HL-60 (cell line): ENCODE results near the gene PCNA.

ENCODE experiments used
- DNase-seq, 2 experiments: peaks; one replicate each; pipeline ENCODE4 v3.0.0-alpha.2; 2010 to 2020; ENCODE audit warnings: low read depth in 1 of 2, low spot score in 1 of 2
- H3K27ac ChIP-seq: fragments of 250-450 bp; sonication (Bioruptor Pico); replicated peaks from 2 replicates; pipeline ENCODE4 v1.5.1; 2020; ENCODE audit warnings: mild to moderate bottlenecking, moderate library complexity
- H3K27me3 ChIP-seq: fragments of 250-450 bp; sonication (Bioruptor Pico); 2 replicates; pipeline ENCODE4 v1.5.1; 2021; ENCODE audit warnings: mild to moderate bottlenecking, moderate library complexity; ENCODE audit not compliant: insufficient read depth, poor library complexity, severe bottlenecking
- H3K4me3 ChIP-seq: replicated peaks from 2 replicates; pipeline ENCODE4 v1.5.1; 2011; ENCODE audit warnings: mild to moderate bottlenecking, control low read depth, low read length; ENCODE audit not compliant: insufficient read depth
- CTCF ChIP-seq: IDR thresholded peaks from one replicate; pipeline ENCODE4 v1.5.1; 2011; ENCODE audit warnings: low read length, control low read depth, inconsistent platforms; ENCODE audit not compliant: insufficient read depth
- GABPA ChIP-seq: IDR thresholded peaks from 2 replicates; pipeline ENCODE4 v1.6.1; 2012; ENCODE audit warnings: low read depth
- POLR2AphosphoS5 ChIP-seq: IDR thresholded peaks from 2 replicates; pipeline ENCODE4 v1.6.1; 2012; ENCODE audit warnings: low read depth
- REST ChIP-seq: IDR thresholded peaks from 2 replicates; pipeline ENCODE4 v1.6.1; 2012; ENCODE audit warnings: low read depth; ENCODE audit not compliant: insufficient replicate concordance
- SPI1 ChIP-seq: IDR thresholded peaks from 2 replicates; pipeline ENCODE4 v1.6.1; 2012; ENCODE audit warnings: low read depth, mild to moderate bottlenecking, borderline replicate concordance

The PCNA gene

GRCh38 chr20:5143851-5144250 lies 24.1 kb upstream of the PCNA start:
- no peak for TF ChIP-seq GABPA
- TF ChIP-seq REST, result no peak
- no peak for TF ChIP-seq CTCF
- TF ChIP-seq SPI1, result no peak
- TF ChIP-seq POLR2AphosphoS5, result no peak
- DNase-seq, result no peak
- Histone ChIP-seq H3K4me3 (no peak overlapping the region), H3K27me3 (no peaks in the 10 kb centered on the region), H3K27ac (no peak overlapping the region)

GRCh38 chr20:5141615-5142014 lies 21.9 kb upstream of the PCNA start:
- no peak for DNase-seq
- no peak overlapping the region for H3K27ac ChIP-seq
- TF ChIP-seq POLR2AphosphoS5, result no peak
- TF ChIP-seq REST, result no peak
- TF ChIP-seq CTCF, result no peak
- no peak for TF ChIP-seq SPI1
- TF ChIP-seq GABPA, result no peak
- no peak overlapping the region for H3K4me3 ChIP-seq
- H3K27me3 ChIP-seq, result no peaks in the 10 kb centered on the region

- TF ChIP-seq GABPA (no peak), CTCF (no peak), REST (no peak), POLR2AphosphoS5 (no peak), SPI1 (no peak)
- H3K27me3 ChIP-seq, result no peaks in the 10 kb centered on the region
- H3K4me3 ChIP-seq, result no peak overlapping the region
- no peak for DNase-seq
- no peak overlapping the region for H3K27ac ChIP-seq
Observed at GRCh38 chr20:5140195-5140594, 20.4 kb upstream of the PCNA start.
